K562 (cell line): Measurements from ENCODE around the gene PITPNM1. TPM values are rescaled to one million over a fixed set of nuclear protein-coding genes. Genes with fewer than 3 reads are reported as not detected.

Source experiments
- DMBX1 ChIP-seq: fragments of 250-450 bp; sonication (Bioruptor Pico); IDR thresholded peaks from 2 replicates; pipeline ENCODE4 v1.8.0; 2022; ENCODE audit warnings: inconsistent platforms, mild to moderate bottlenecking, moderate library complexity, borderline replicate concordance
- PCBP1 ChIP-seq: fragments of 200-400 bp; formaldehyde crosslinking; IDR thresholded peaks from 2 replicates; pipeline ENCODE4 v1.6.1; 2018; ENCODE audit warnings: mild to moderate bottlenecking, low read depth, low read length; ENCODE audit not compliant: poor library complexity, severe bottlenecking
- RNF2 ChIP-seq: sonication (generic); IDR thresholded peaks from 2 replicates; pipeline ENCODE4 v1.6.1; 2016
- polyA plus RNA-seq, 8 experiments: library from polyadenylated mRNA; depleted of rRNA in 4 of 8; stranded (reverse) in 5 of 8; unstranded in 3 of 8; fragments of >200 nt; fragmentation: Nextera tagmentation in 2 of 8; fragmentation: Illumina TruSeq in 1 of 8; extraction: Ambion mirVana in 2 of 8; extraction: Trizol in 1 of 8; gene quantifications; 2 replicates each; pipeline versions ENCODE4 v1.2.1 to v1.2.3, GENCODE V29; 2011 to 2014; ENCODE audit warnings: inconsistent platforms in 1 of 8, missing spikeins in 1 of 8
- total RNA-seq, 7 experiments: library from RNA; depleted of rRNA in 6 of 7; stranded (reverse); fragments of >200 nt in 6 of 7; fragmentation: Illumina TruSeq in 2 of 7; extraction: Trizol in 2 of 7; gene quantifications; 2 replicates each; pipeline versions ENCODE4 v1.2.1 to v1.2.3, GENCODE V29; 2011 to 2021; ENCODE audit warnings: low replicate concordance in 1 of 7
- TF ChIP-seq, protein P1 (sequence below), 2 experiments: fragments of 450-650 bp; conservative IDR thresholded peaks; 2 replicates each; pipeline ENCODE4 v1.6.1; 2017; ENCODE audit warnings: mild to moderate bottlenecking in 2 of 2, moderate library complexity in 2 of 2
- TF ChIP-seq, protein P2 (sequence below): fragments of 450-650 bp; IDR thresholded peaks from 2 replicates; pipeline ENCODE4 v1.6.1; 2018; ENCODE audit not compliant: partially characterized antibody
- TF ChIP-seq, protein P3 (sequence below): IDR thresholded peaks from 2 replicates; pipeline ENCODE4 v1.6.1; 2014; ENCODE audit warnings: antibody characterized with exemption
- TF ChIP-seq, protein P4 (sequence below): sonication (generic); formaldehyde crosslinking; IDR thresholded peaks from 2 replicates; pipeline ENCODE4 v1.8.0; 2023; ENCODE audit warnings: missing genetic modification reagents, mild to moderate bottlenecking, borderline replicate concordance

Gene PITPNM1
- total and polyA plus RNA-seq, 9 of the 15 experiments (the other 6 are each of a cell fraction or from before 2014, with no cell fraction given): 0.11 to 53.7 (median 16.0) TPM

DNA sequence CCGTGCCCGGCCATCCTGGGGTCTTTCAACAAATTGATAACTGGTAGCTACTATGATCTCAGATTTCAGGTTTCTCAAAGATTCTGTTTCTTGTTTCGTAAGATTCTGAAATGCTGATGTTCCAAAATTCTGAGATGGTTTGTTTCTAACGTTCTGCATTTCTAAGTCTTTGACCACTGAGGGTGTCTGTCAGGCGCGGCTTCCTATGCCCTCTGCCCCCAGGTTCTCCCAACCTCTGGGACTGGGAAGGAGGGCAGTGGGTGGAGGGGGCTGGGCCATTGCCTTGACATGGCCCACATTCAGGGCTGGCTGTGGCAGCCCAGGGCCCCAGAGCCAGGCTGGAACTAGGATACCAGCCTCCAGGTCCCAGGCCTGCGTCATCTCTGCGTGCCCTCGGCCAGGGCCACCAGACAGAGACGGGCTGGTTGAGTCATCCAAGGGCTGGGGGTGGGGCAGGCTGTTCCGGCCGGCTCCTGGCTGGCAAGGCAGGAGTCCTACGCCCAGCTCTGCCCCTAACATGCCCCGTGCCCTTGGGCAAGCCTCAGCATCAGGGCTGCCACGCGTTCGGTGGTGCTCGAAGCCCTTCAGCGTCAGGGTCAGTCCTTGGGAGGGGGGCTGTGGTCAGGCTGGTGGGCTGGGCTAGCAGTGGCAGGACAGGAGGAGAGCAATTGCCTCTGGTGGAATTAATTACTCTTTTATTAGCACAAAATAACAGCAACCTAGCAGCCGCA lies 41.3 kb downstream of the PITPNM1 start (continued):
- TF ChIP-seq, protein P1, sequence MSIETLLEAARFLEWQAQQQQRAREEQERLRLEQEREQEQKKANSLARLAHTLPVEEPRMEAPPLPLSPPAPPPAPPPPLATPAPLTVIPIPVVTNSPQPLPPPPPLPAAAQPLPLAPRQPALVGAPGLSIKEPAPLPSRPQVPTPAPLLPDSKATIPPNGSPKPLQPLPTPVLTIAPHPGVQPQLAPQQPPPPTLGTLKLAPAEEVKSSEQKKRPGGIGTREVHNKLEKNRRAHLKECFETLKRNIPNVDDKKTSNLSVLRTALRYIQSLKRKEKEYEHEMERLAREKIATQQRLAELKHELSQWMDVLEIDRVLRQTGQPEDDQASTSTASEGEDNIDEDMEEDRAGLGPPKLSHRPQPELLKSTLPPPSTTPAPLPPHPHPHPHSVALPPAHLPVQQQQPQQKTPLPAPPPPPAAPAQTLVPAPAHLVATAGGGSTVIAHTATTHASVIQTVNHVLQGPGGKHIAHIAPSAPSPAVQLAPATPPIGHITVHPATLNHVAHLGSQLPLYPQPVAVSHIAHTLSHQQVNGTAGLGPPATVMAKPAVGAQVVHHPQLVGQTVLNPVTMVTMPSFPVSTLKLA (conservative IDR thresholded peaks at IDR 0.05): peak in 1 of 2 experiments; percentile 60; a peak in 1 of 4 replicates
- TF ChIP-seq RNF2 (peak; percentile 56; the same call in 1 of the 2 replicates), PCBP1 (peak; percentile 79), DMBX1 (CRISPR knock-in tag) (peak; percentile 59)
- TF ChIP-seq, protein P2, sequence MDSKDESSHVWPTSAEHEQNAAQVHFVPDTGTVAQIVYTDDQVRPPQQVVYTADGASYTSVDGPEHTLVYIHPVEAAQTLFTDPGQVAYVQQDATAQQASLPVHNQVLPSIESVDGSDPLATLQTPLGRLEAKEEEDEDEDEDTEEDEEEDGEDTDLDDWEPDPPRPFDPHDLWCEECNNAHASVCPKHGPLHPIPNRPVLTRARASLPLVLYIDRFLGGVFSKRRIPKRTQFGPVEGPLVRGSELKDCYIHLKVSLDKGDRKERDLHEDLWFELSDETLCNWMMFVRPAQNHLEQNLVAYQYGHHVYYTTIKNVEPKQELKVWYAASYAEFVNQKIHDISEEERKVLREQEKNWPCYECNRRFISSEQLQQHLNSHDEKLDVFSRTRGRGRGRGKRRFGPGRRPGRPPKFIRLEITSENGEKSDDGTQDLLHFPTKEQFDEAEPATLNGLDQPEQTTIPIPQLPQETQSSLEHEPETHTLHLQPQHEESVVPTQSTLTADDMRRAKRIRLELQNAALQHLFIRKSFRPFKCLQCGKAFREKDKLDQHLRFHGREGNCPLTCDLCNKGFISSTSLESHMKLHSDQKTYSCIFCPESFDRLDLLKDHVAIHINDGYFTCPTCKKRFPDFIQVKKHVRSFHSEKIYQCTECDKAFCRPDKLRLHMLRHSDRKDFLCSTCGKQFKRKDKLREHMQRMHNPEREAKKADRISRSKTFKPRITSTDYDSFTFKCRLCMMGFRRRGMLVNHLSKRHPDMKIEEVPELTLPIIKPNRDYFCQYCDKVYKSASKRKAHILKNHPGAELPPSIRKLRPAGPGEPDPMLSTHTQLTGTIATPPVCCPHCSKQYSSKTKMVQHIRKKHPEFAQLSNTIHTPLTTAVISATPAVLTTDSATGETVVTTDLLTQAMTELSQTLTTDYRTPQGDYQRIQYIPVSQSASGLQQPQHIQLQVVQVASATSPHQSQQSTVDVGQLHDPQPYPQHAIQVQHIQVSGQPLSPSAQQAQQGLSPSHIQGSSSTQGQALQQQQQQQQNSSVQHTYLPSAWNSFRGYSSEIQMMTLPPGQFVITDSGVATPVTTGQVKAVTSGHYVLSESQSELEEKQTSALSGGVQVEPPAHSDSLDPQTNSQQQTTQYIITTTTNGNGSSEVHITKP: peak; percentile 9
- TF ChIP-seq, protein P3, sequence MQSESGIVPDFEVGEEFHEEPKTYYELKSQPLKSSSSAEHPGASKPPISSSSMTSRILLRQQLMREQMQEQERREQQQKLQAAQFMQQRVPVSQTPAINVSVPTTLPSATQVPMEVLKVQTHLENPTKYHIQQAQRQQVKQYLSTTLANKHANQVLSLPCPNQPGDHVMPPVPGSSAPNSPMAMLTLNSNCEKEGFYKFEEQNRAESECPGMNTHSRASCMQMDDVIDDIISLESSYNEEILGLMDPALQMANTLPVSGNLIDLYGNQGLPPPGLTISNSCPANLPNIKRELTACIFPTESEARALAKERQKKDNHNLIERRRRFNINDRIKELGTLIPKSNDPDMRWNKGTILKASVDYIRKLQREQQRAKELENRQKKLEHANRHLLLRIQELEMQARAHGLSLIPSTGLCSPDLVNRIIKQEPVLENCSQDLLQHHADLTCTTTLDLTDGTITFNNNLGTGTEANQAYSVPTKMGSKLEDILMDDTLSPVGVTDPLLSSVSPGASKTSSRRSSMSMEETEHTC: no peak
- TF ChIP-seq, protein P4, sequence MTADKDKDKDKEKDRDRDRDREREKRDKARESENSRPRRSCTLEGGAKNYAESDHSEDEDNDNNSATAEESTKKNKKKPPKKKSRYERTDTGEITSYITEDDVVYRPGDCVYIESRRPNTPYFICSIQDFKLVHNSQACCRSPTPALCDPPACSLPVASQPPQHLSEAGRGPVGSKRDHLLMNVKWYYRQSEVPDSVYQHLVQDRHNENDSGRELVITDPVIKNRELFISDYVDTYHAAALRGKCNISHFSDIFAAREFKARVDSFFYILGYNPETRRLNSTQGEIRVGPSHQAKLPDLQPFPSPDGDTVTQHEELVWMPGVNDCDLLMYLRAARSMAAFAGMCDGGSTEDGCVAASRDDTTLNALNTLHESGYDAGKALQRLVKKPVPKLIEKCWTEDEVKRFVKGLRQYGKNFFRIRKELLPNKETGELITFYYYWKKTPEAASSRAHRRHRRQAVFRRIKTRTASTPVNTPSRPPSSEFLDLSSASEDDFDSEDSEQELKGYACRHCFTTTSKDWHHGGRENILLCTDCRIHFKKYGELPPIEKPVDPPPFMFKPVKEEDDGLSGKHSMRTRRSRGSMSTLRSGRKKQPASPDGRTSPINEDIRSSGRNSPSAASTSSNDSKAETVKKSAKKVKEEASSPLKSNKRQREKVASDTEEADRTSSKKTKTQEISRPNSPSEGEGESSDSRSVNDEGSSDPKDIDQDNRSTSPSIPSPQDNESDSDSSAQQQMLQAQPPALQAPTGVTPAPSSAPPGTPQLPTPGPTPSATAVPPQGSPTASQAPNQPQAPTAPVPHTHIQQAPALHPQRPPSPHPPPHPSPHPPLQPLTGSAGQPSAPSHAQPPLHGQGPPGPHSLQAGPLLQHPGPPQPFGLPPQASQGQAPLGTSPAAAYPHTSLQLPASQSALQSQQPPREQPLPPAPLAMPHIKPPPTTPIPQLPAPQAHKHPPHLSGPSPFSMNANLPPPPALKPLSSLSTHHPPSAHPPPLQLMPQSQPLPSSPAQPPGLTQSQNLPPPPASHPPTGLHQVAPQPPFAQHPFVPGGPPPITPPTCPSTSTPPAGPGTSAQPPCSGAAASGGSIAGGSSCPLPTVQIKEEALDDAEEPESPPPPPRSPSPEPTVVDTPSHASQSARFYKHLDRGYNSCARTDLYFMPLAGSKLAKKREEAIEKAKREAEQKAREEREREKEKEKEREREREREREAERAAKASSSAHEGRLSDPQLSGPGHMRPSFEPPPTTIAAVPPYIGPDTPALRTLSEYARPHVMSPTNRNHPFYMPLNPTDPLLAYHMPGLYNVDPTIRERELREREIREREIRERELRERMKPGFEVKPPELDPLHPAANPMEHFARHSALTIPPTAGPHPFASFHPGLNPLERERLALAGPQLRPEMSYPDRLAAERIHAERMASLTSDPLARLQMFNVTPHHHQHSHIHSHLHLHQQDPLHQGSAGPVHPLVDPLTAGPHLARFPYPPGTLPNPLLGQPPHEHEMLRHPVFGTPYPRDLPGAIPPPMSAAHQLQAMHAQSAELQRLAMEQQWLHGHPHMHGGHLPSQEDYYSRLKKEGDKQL: peak; percentile 41; the same call in 1 of the 2 replicates
